GM12874 (cell line): ENCODE measurements around the gene TP73.

ENCODE experiments used
- CTCF ChIP-seq: IDR thresholded peaks from 2 replicates; pipeline ENCODE4 v1.5.1; 2011; ENCODE audit warnings: low read depth, mild to moderate bottlenecking, control low read depth, low read length, moderate library complexity; ENCODE audit not compliant: insufficient read depth

The TP73 gene

GRCh38 chr1:3669971-3670431 lies 17.7 kb downstream of the TP73 start:
- no peak for TF ChIP-seq CTCF

- no peak for TF ChIP-seq CTCF
Measured at GRCh38 chr1:3670823-3671265, 18.5 kb downstream of the TP73 start.

- TF ChIP-seq CTCF, result no peak
Measured at GRCh38 chr1:3671371-3672180, 19.3 kb downstream of the TP73 start.

- no peak for TF ChIP-seq CTCF
Measured at GRCh38 chr1:3672231-3672970, 20.1 kb downstream of the TP73 start.

- no peak for TF ChIP-seq CTCF
Measured at GRCh38 chr1:3672971-3673361, 20.6 kb downstream of the TP73 start.

GRCh38 chr1:3673381-3674099 lies 21.2 kb downstream of the TP73 start:
- TF ChIP-seq CTCF, result peak; percentile 34; the same call in 1 of the 2 replicates
